Activated CD4-positive, alpha-beta memory T cell treated with anti-CD3 and anti-CD28 coated beads for 36 hours (primary cell): Measurements from ENCODE around the gene NME3. TPM values are rescaled to one million over a fixed set of nuclear protein-coding genes. Genes with fewer than 3 reads are reported as not detected.

ENCODE experiments used
- CTCF ChIA-PET: fragments of 350-600 bp; sonication (Branson Sonifier 250); formaldehyde crosslinking; loops from one replicate; lab custom pipeline; 2021; ENCODE audit warnings: antibody characterized with exemption, inconsistent platforms; lab: Charles Lee
- POLR2A ChIA-PET: fragments of 350-600 bp; sonication (Branson Sonifier 250); formaldehyde crosslinking; loops from one replicate; lab custom pipeline; 2021; ENCODE audit warnings: antibody characterized with exemption; lab: Charles Lee
- DNase-seq: peaks from one replicate; pipeline ENCODE4 v3.0.0-alpha.2; 2020
- H3K27ac Mint-ChIP-seq: one replicate; pipeline ENCODE4 v1.8.0; 2021; ENCODE audit warnings: mixed read lengths
- H3K27me3 Mint-ChIP-seq: one replicate; pipeline ENCODE4 v1.8.0; 2021; ENCODE audit warnings: mixed read lengths
- H3K36me3 Mint-ChIP-seq: one replicate; pipeline ENCODE4 v1.8.0; 2021; ENCODE audit warnings: mixed read lengths
- H3K4me1 Mint-ChIP-seq: one replicate; pipeline ENCODE4 v1.8.0; 2021; ENCODE audit warnings: low read depth, mixed read lengths
- H3K4me3 Mint-ChIP-seq: one replicate; pipeline ENCODE4 v1.8.0; 2021; ENCODE audit warnings: mild to moderate bottlenecking, mixed read lengths
- H3K9me3 Mint-ChIP-seq: one replicate; pipeline ENCODE4 v1.8.0; 2021; ENCODE audit warnings: mixed read lengths
- intact Hi-C: fragments of 100-400 bp; cut with micrococcal nuclease; formaldehyde crosslinking; loops from one replicate; pipeline ENCODE4 v1.15.1; 2023
- total RNA-seq, 2 experiments: library from RNA; stranded (reverse); gene quantifications; one replicate each; pipeline ENCODE4 v1.2.3, GENCODE V29; 2021

The NME3 gene
- total RNA-seq, 2 experiments from 2014 or later = 53.0 to 53.1 TPM

- intact Hi-C loops = no loop called here
- CTCF ChIA-PET = interaction anchor here (1.0 kb wide), 1 partner anchor 26 kb away, joined by 3 read pairs; no protein-coding TSS in a partner anchor
- Mint-ChIP-seq H3K4me3 (no peak overlapping the region), H3K4me1 (no peaks in the 10 kb centered on the region), H3K9me3 (no peaks in the 10 kb centered on the region), H3K27ac (no peak overlapping the region), H3K27me3 (no peaks in the 10 kb centered on the region), H3K36me3 (peaks cover 10% of the 10 kb centered on the region)
- no peak for DNase-seq
- POLR2A ChIA-PET = no interaction called here
Measured at GRCh38 chr16:1749152-1750117, 21.9 kb downstream of the NME3 start.

- H3K27me3 Mint-ChIP-seq = no peaks in the 10 kb centered on the region
- DNase-seq = no peak
- H3K9me3 Mint-ChIP-seq = no peaks in the 10 kb centered on the region
- H3K4me3 Mint-ChIP-seq = no peak overlapping the region
- ChIA-PET POLR2A (no interaction called here), CTCF (no interaction called here)
- intact Hi-C loops = no loop called here
- no peak overlapping the region for H3K27ac Mint-ChIP-seq
- H3K4me1 Mint-ChIP-seq = no peaks in the 10 kb centered on the region
- peaks cover 8% of the 10 kb centered on the region for H3K36me3 Mint-ChIP-seq
Measured at GRCh38 chr16:1747934-1748333, 23.4 kb downstream of the NME3 start.

- H3K27ac Mint-ChIP-seq = no peak overlapping the region
- CTCF ChIA-PET = no interaction called here
- no peak overlapping the region for H3K4me3 Mint-ChIP-seq
- peaks cover 3% of the 10 kb centered on the region for H3K36me3 Mint-ChIP-seq
- no peaks in the 10 kb centered on the region for H3K27me3 Mint-ChIP-seq
- intact Hi-C loops = no loop called here
- POLR2A ChIA-PET = no interaction called here
- no peaks in the 10 kb centered on the region for H3K9me3 Mint-ChIP-seq
- no peaks in the 10 kb centered on the region for H3K4me1 Mint-ChIP-seq
- no peak for DNase-seq
Measured at GRCh38 chr16:1746693-1747195, 24.6 kb downstream of the NME3 start.

DNA sequence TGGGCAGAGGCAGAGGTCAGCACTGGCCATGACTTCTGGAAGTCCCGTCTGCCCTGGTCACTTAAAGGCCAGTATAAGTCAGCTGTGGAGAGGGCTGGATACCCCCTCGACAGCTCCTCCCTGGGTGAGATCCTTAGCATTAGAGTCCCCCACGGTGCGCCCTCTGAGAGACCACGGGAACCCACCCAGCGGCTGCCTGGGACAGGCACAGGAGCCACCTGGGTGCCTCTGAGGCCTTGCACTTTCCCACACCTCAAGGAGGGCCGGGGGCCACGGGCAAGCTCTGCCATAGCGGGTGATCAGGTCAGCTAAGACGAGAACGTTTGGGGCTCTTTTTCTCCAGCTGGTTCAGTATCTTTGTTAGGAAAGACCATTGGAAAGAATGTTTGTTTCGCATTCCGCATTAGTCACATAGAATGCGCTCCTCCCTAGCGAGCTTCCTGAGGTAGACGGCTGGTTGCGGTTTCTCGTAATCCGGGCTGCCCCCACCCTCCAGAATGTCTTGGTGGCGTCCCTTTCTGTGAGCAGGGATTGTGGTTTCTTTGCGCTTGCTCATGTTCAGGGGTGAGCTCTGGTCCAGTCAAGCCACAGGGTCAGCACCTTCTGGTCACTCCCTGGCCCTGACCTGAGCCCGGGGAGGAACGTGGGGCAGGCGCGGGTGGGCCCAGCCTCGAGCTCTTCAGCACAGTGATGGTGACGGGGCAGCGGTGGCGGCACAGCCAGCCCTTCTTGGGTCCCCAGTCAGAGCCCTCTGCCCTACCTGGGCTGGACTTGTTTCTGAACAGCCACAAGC lies 25.2 kb downstream of the NME3 start:
- Mint-ChIP-seq H3K4me3 (no peak overlapping the region), H3K27me3 (no peaks in the 10 kb centered on the region), H3K9me3 (no peaks in the 10 kb centered on the region), H3K36me3 (peaks cover 5% of the 10 kb centered on the region), H3K4me1 (no peaks in the 10 kb centered on the region), H3K27ac (no peak overlapping the region)
- CTCF ChIA-PET = interaction anchor here (1.0 to 1.4 kb wide), 2 partner anchors 22 to 40 kb away, joined by 3 to 5 read pairs; partner anchors contain the start of gene MAPK8IP3
- intact Hi-C loops = no loop called here
- DNase-seq = no peak
- POLR2A ChIA-PET = no interaction called here

DNA sequence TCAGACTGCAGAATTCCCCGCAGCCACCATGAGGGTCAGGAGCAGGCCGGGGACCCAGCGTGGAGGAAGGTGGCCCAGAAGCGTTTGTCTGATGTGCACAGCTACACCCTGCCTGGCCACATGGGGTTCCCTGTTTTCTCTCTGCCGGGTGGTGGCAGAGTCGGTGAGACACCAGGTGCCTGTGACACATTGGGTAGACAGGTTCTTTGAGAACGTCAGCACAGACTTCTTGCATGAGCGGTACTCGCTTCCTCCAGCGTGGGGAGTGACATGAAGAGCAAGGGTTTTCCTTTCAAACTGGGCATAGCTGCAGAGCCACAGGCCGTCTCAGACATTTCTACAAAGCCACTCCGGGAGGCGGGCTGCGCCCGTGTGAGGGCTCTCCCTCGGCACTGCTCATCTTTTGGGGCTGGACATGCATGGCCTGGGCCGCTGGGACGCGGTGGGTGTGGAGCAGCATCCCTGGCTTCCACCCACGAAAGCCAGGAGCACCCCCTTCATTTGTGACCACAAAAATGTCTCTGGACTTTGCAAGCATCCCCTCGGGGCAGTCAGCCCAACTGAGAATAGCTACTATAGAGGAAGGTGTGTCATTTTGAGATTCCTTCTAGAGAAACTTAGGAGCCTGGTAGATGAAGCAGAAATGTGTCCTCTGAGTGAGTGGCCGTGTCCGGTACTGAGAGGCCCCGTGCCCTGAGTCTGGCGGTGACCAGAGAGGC lies 26.0 kb downstream of the NME3 start:
- ChIA-PET CTCF (interaction anchor here (1.0 to 1.4 kb wide), 2 partner anchors 22 to 39 kb away, joined by 3 to 5 read pairs; partner anchors contain the start of gene MAPK8IP3), POLR2A (no interaction called here)
- DNase-seq = no peak
- no peaks in the 10 kb centered on the region for H3K4me1 Mint-ChIP-seq
- no peaks in the 10 kb centered on the region for H3K9me3 Mint-ChIP-seq
- H3K4me3 Mint-ChIP-seq = no peak overlapping the region
- intact Hi-C loops = no loop called here
- H3K27me3 Mint-ChIP-seq = no peaks in the 10 kb centered on the region
- peaks cover 8% of the 10 kb centered on the region for H3K36me3 Mint-ChIP-seq
- no peak overlapping the region for H3K27ac Mint-ChIP-seq

GRCh38 chr16:1744338-1744840 lies 27.0 kb downstream of the NME3 start:
- Mint-ChIP-seq H3K4me3 (no peak overlapping the region), H3K27ac (no peak overlapping the region), H3K27me3 (no peaks in the 10 kb centered on the region), H3K36me3 (peaks cover 8% of the 10 kb centered on the region), H3K4me1 (no peaks in the 10 kb centered on the region), H3K9me3 (no peaks in the 10 kb centered on the region)
- intact Hi-C loops = no loop called here
- no peak for DNase-seq
- CTCF ChIA-PET = no interaction called here
- POLR2A ChIA-PET = no interaction called here

DNA sequence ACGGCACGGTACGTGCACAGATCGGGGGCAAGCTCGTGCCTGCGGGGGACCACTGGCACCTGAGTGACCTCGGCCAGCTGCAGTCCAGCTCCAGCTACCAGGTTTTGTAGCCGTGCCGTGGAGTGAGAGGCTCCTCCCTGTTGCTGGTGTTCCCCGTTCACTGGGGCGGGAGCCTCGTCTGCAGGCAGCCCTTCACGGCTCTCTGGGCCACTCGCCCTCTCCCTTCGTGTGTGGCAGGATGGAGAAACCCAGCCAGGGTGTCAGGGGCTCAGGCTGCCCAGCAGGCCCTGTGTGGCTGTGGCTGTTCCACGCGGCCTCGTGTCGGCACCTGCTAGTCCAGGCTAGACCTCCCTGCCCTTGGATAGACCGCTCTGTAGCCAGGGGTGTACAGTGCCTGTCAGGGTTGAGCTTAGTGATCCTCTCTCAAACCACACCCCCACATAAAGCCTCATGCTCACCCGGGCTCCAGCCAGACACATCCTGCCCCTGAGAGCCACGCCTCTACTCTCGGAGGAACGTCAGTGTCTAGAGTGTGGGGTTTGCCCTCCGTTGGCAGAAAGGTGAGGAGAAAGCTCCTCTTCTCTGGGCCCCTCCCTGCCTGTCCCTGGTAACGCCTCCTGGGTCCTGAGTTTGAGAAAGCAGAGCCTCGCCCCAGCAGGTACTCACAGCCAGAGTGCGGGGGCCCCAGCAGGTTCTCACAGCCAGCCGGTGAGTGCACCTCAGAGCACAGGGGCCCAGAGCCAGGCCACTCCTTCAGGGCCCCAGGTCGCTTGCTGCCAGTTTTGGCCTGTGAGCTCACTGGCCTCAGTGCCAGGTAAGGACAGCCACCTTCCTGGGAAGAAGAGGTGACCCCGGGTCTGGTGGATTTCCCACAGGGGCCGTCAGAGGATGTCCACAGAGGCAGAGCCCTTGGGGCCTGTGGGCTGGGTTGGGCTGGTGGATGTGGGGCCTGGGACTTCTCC lies 27.7 kb downstream of the NME3 start:
- no peaks in the 10 kb centered on the region for H3K27me3 Mint-ChIP-seq
- H3K27ac Mint-ChIP-seq = no peak overlapping the region
- intact Hi-C loops = no loop called here
- ChIA-PET POLR2A (interaction anchor here (0.5 kb wide), 1 partner anchor 365 kb away, joined by 3 read pairs; no protein-coding TSS in a partner anchor), CTCF (no interaction called here)
- no peak for DNase-seq
- no peaks in the 10 kb centered on the region for H3K9me3 Mint-ChIP-seq
- H3K4me1 Mint-ChIP-seq = no peaks in the 10 kb centered on the region
- peaks cover 8% of the 10 kb centered on the region for H3K36me3 Mint-ChIP-seq
- no peak overlapping the region for H3K4me3 Mint-ChIP-seq

DNA sequence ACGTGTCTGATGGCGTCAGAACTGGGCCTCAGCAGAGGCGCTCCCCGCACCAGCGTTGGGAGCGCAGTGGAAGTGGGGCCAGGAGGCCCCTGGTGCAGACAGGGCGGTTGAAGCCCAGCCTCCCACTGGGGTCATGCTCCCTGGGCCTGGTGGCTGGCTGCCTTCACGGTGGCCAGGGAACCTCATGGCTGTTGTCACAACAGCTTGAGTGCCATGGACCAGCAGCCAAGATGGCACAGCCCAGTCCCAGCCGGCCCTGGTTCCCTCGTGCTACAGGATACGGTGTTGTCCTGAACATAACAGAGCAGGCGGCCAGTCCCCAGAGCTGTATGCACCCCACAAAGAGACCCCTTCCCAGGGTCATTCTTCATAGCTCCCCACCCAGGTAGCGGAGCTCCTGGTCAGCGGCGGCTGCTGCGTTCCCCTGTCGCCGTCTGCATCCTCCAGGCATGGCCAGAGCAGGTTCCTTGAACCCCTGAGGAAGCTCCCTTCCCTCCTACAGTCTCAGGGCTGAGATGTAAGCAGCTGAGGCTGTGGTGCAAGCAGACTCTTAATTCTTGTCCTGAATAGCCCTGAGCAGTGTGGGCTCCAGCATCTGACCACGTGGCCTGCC lies 29.7 kb downstream of the NME3 start:
- ChIA-PET POLR2A (no interaction called here), CTCF (interaction anchor here (1.2 kb wide), 1 partner anchor 18 kb away, joined by 4 read pairs; no protein-coding TSS in a partner anchor)
- no peak for DNase-seq
- H3K36me3 Mint-ChIP-seq = peaks cover 8% of the 10 kb centered on the region
- H3K9me3 Mint-ChIP-seq = no peaks in the 10 kb centered on the region
- H3K4me3 Mint-ChIP-seq = no peak overlapping the region
- intact Hi-C loops = no loop called here
- H3K4me1 Mint-ChIP-seq = no peaks in the 10 kb centered on the region
- H3K27me3 Mint-ChIP-seq = no peaks in the 10 kb centered on the region
- H3K27ac Mint-ChIP-seq = no peak overlapping the region

DNA sequence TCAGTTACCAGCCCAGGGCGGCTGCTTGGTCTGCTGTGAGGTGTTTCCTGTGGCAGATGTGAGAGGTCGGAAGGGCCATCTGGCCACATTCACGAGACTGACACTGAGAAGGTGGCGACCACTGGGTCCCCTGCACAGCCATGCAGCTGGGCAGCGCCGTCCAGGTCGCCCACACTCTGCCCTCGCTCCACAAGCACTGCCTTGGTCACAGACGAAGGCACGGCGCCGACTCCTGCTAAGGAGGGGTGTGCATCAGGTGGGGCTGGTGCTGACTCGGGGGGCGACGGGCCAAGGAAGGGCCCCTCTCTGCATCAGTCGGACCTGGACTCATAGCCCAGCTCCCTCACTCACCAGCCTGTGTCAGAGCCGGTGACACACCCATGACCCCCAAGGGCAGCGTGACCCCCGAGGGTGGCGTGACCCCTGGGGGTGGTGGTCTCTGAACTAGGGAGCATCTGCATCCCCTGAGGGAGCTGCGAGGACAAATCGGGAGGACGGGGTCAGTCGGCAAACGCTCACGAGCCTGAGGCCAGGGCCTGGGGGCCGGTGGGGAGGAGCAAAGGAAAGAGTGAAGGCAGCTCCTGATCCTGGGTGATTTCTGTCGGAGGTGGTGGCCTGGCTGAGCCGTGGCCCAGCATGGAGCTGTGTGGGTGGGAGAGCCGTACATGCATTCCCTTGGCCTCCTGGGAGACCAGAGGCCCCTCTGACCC lies 30.4 kb downstream of the NME3 start:
- Mint-ChIP-seq H3K4me1 (no peaks in the 10 kb centered on the region), H3K27ac (no peak overlapping the region), H3K9me3 (no peaks in the 10 kb centered on the region), H3K36me3 (peaks cover 8% of the 10 kb centered on the region), H3K27me3 (no peaks in the 10 kb centered on the region), H3K4me3 (no peak overlapping the region)
- POLR2A ChIA-PET = no interaction called here
- CTCF ChIA-PET = interaction anchor here (1.2 kb wide), 1 partner anchor 17 kb away, joined by 4 read pairs; no protein-coding TSS in a partner anchor
- intact Hi-C loops = no loop called here
- no peak for DNase-seq

GRCh38 chr16:1740234-1740633 lies 31.1 kb downstream of the NME3 start:
- H3K27me3 Mint-ChIP-seq = no peaks in the 10 kb centered on the region
- no peak overlapping the region for H3K4me3 Mint-ChIP-seq
- DNase-seq = no peak
- no peak overlapping the region for H3K27ac Mint-ChIP-seq
- CTCF ChIA-PET = no interaction called here
- POLR2A ChIA-PET = no interaction called here
- no peaks in the 10 kb centered on the region for H3K4me1 Mint-ChIP-seq
- intact Hi-C loops = no loop called here
- H3K36me3 Mint-ChIP-seq = peaks cover 8% of the 10 kb centered on the region
- H3K9me3 Mint-ChIP-seq = no peaks in the 10 kb centered on the region
